Caco-2 (cell line): ENCODE results near the gene KRT6A. TPM values are rescaled to one million over a fixed set of nuclear protein-coding genes. Genes with fewer than 3 reads are reported as not detected.

Source experiments
- BruUV-seq: library from RNA; stranded (reverse); fragments of 400-500 nt; replicated peaks from 2 replicates; lab custom pipeline; 2021; lab: Mats Ljungman, UMichigan
- CTCF ChIA-PET: fragments of 300-600 bp; sonication (Branson Sonifier 250); formaldehyde crosslinking; loops from one replicate; lab custom pipeline; 2022; ENCODE audit warnings: antibody characterized with exemption; lab: Charles Lee
- POLR2A ChIA-PET: fragments of 300-600 bp; sonication (Branson Sonifier 250); formaldehyde crosslinking; loops from one replicate; lab custom pipeline; 2022; ENCODE audit warnings: antibody characterized with exemption; lab: Charles Lee
- DNase-seq, 2 experiments: peaks; one replicate each; pipeline versions ENCODE4 v3.0.0 to v3.0.0-alpha.2; 2020 to 2022
- H3K27me3 ChIP-seq: replicated peaks from 2 replicates; pipeline ENCODE4 v1.6.0; 2011; ENCODE audit warnings: low read length; ENCODE audit not compliant: control insufficient read depth, insufficient read depth
- H3K36me3 ChIP-seq: 2 replicates; pipeline ENCODE4 v1.5.1; 2011; ENCODE audit warnings: low read length; ENCODE audit not compliant: control insufficient read depth, insufficient read depth
- H3K4me1 ChIP-seq: fragments of 250-450 bp; sonication (Bioruptor Pico); 2 replicates; pipeline ENCODE4 v1.5.1; 2020; ENCODE audit warnings: mild to moderate bottlenecking
- H3K4me3 ChIP-seq: 2 replicates; pipeline ENCODE4 v1.5.1; 2011; ENCODE audit warnings: low read depth, mild to moderate bottlenecking, control low read depth, low read length
- H3K9me3 ChIP-seq: fragments of 250-450 bp; sonication (Bioruptor Pico); 2 replicates; pipeline ENCODE4 v1.5.1; 2020; ENCODE audit warnings: mild to moderate bottlenecking, moderate library complexity
- H3K27ac Mint-ChIP-seq: one replicate; pipeline ENCODE4 v1.8.0; 2022; ENCODE audit warnings: mixed read lengths; ENCODE audit not compliant: unreplicated experiment
- H3K27me3 Mint-ChIP-seq: one replicate; pipeline ENCODE4 v1.8.0; 2022; ENCODE audit warnings: mixed read lengths; ENCODE audit not compliant: insufficient read depth, unreplicated experiment
- H3K36me3 Mint-ChIP-seq: one replicate; pipeline ENCODE4 v1.8.0; 2022; ENCODE audit warnings: mild to moderate bottlenecking, mixed read lengths; ENCODE audit not compliant: insufficient read depth, unreplicated experiment
- H3K4me1 Mint-ChIP-seq: one replicate; pipeline ENCODE4 v1.8.0; 2022; ENCODE audit warnings: low read depth, mixed read lengths; ENCODE audit not compliant: unreplicated experiment
- H3K4me3 Mint-ChIP-seq: one replicate; pipeline ENCODE4 v1.8.0; 2022; ENCODE audit warnings: mild to moderate bottlenecking, moderate library complexity, mixed read lengths; ENCODE audit not compliant: unreplicated experiment
- H3K9me3 Mint-ChIP-seq: one replicate; pipeline ENCODE4 v1.8.0; 2022; ENCODE audit warnings: mixed read lengths; ENCODE audit not compliant: unreplicated experiment
- CTCF ChIP-seq, 2 experiments: fragments of 200-600 bp in 1 of 2; IDR thresholded peaks; 1 replicate in 1 of 2; 2 replicates in 1 of 2; pipeline versions ENCODE4 v1.5.1 to v1.8.0; 2011 to 2022; ENCODE audit warnings: antibody characterized with exemption in 1 of 2, control low read depth in 1 of 2, inconsistent platforms in 1 of 2, low read depth in 1 of 2, low read length in 1 of 2, mild to moderate bottlenecking in 1 of 2, moderate library complexity in 1 of 2; ENCODE audit not compliant: insufficient read depth in 1 of 2, severe bottlenecking in 1 of 2, unreplicated experiment in 1 of 2
- intact Hi-C: fragments of 100-400 bp; cut with micrococcal nuclease; formaldehyde crosslinking; loops from one replicate; pipeline ENCODE4 v1.10.0; 2022; ENCODE audit not compliant: unreplicated experiment
- total RNA-seq: library from RNA; stranded (reverse); gene quantifications from 2 replicates; pipeline ENCODE4 v1.2.3, GENCODE V29; 2022

KRT6A gene
- total RNA-seq, 1 experiment from 2014 or later, result 0.14 TPM

- Mint-ChIP-seq H3K4me1 (no peaks in the 10 kb centered on the region), H3K4me3 (no peak overlapping the region), H3K9me3 (no peaks in the 10 kb centered on the region), H3K27ac (no peak overlapping the region), H3K36me3 (no peaks in the 10 kb centered on the region), H3K27me3 (no peaks in the 10 kb centered on the region)
- no peak for TF ChIP-seq CTCF (IDR thresholded peaks at IDR 0.05; ENCODE audit: insufficient read depth in 1 of 2, low read depth in 1 of 2, low read length in 1 of 2, severe bottlenecking in 1 of 2, unreplicated experiment in 1 of 2)
- Histone ChIP-seq H3K9me3 (no peaks in the 10 kb centered on the region), H3K4me1 (peaks cover 19% of the 10 kb centered on the region), H3K36me3 (no peaks in the 10 kb centered on the region), H3K27me3 (no peaks in the 10 kb centered on the region), H3K4me3 (no peak overlapping the region)
- POLR2A ChIA-PET, result no interaction called here
- intact Hi-C loops, result no loop called here
- no peak for DNase-seq
- CTCF ChIA-PET, result no interaction called here
- no TSS peak for BruUV-seq
Measured at GRCh38 chr12:52524241-52524897, 31.3 kb upstream of the KRT6A start.

- Histone ChIP-seq H3K36me3 (no peaks in the 10 kb centered on the region), H3K9me3 (no peaks in the 10 kb centered on the region), H3K4me1 (peaks cover 19% of the 10 kb centered on the region), H3K4me3 (no peak overlapping the region), H3K27me3 (no peaks in the 10 kb centered on the region)
- no peak for DNase-seq
- no TSS peak for BruUV-seq
- Mint-ChIP-seq H3K27me3 (no peaks in the 10 kb centered on the region), H3K4me1 (no peaks in the 10 kb centered on the region), H3K9me3 (no peaks in the 10 kb centered on the region), H3K27ac (no peak overlapping the region), H3K4me3 (no peak overlapping the region), H3K36me3 (no peaks in the 10 kb centered on the region)
- POLR2A ChIA-PET, result no interaction called here
- intact Hi-C loops, result no loop called here
- CTCF ChIA-PET, result no interaction called here
- TF ChIP-seq CTCF (IDR thresholded peaks at IDR 0.05; ENCODE audit: insufficient read depth in 1 of 2, low read depth in 1 of 2, low read length in 1 of 2, severe bottlenecking in 1 of 2, unreplicated experiment in 1 of 2), result no peak
Measured at GRCh38 chr12:52523824-52524223, 30.8 kb upstream of the KRT6A start.

- intact Hi-C loops, result no loop called here
- H3K36me3 Mint-ChIP-seq, result no peaks in the 10 kb centered on the region
- no peaks in the 10 kb centered on the region for H3K27me3 Mint-ChIP-seq
- no peaks in the 10 kb centered on the region for H3K9me3 Mint-ChIP-seq
- H3K4me3 Mint-ChIP-seq, result no peak overlapping the region
- BruUV-seq, result no TSS peak
- ChIA-PET POLR2A (no interaction called here), CTCF (interaction anchor here (0.8 kb wide), 1 partner anchor 15 kb away, joined by 3 read pairs; no protein-coding TSS in a partner anchor)
- no peak for DNase-seq
- no peaks in the 10 kb centered on the region for H3K4me1 Mint-ChIP-seq
- Histone ChIP-seq H3K4me1 (peaks cover 19% of the 10 kb centered on the region), H3K9me3 (no peaks in the 10 kb centered on the region), H3K27me3 (no peaks in the 10 kb centered on the region), H3K36me3 (no peaks in the 10 kb centered on the region), H3K4me3 (no peak overlapping the region)
- no peak overlapping the region for H3K27ac Mint-ChIP-seq
- TF ChIP-seq CTCF (IDR thresholded peaks at IDR 0.05; ENCODE audit: insufficient read depth in 1 of 2, low read depth in 1 of 2, low read length in 1 of 2, severe bottlenecking in 1 of 2, unreplicated experiment in 1 of 2), result no peak
Measured at GRCh38 chr12:52522346-52523011, 29.4 kb upstream of the KRT6A start.
